Measurements from ENCODE around the gene MED13.

Gene MED13

DNA sequence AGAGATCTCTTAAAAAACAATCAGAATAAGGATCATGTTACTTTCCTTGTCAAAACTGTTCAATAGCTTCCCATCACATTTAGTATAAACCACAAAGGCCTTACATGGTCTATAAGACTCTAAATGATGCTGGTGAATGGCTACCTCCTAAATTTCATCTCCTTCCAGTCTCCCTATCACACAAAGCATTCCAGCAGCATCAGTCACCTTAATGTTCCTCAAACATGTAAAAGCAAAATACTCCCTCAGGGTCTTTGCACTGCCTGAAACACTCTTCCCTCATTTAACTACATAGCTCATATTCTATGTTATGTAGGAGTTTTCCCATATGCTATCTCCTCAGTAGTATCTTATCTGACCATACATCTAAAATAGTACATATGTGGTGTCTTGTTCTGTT lies 83.8 kb downstream of the MED13 start:
- TF ChIP-seq, protein P1, sequence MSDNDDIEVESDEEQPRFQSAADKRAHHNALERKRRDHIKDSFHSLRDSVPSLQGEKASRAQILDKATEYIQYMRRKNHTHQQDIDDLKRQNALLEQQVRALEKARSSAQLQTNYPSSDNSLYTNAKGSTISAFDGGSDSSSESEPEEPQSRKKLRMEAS (IDR thresholded peaks at IDR 0.05): no peak
- TF ChIP-seq, protein P2, sequence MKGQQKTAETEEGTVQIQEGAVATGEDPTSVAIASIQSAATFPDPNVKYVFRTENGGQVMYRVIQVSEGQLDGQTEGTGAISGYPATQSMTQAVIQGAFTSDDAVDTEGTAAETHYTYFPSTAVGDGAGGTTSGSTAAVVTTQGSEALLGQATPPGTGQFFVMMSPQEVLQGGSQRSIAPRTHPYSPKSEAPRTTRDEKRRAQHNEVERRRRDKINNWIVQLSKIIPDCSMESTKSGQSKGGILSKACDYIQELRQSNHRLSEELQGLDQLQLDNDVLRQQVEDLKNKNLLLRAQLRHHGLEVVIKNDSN (IDR thresholded peaks at IDR 0.05): no peak
- TF ChIP-seq TCF12 (IDR thresholded peaks at IDR 0.05; ENCODE audit: low read depth) (no peak), EGR1 (IDR thresholded peaks at IDR 0.05) (no peak)

DNA sequence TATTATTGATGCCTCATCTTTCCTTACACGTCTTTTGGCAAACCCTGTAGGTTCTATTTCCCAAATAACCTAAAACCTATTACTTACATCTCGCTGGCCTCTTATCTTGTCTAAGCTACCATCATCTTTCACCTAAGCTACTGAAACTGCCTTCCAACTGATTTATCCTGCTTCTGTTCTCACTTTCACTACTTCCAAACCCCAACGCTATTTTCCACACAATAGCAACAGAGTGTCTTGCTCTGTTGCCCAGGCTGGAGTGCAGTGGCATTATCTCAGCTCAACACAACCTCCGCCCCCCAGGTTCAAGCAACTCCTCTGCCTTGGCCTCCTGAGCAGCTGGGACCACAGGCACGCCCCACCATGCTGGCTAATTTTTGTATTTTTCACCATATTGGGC lies 84.5 kb downstream of the MED13 start:
- TF ChIP-seq NFIC (IDR thresholded peaks at IDR 0.05): no peak
- TF ChIP-seq TEAD4 (IDR thresholded peaks at IDR 0.05): no peak
- no peak for TF ChIP-seq RAD21 (IDR thresholded peaks at IDR 0.05; ENCODE audit: low read depth)
- no peak for TF ChIP-seq CEBPB (IDR thresholded peaks at IDR 0.05)
- TF ChIP-seq TAF1 (IDR thresholded peaks at IDR 0.05; ENCODE audit: low read depth): no peak
- TF ChIP-seq EGR1 (IDR thresholded peaks at IDR 0.05): no peak
- TF ChIP-seq YY1 (IDR thresholded peaks at IDR 0.05; ENCODE audit: low read depth): no peak
- TF ChIP-seq, protein P3, sequence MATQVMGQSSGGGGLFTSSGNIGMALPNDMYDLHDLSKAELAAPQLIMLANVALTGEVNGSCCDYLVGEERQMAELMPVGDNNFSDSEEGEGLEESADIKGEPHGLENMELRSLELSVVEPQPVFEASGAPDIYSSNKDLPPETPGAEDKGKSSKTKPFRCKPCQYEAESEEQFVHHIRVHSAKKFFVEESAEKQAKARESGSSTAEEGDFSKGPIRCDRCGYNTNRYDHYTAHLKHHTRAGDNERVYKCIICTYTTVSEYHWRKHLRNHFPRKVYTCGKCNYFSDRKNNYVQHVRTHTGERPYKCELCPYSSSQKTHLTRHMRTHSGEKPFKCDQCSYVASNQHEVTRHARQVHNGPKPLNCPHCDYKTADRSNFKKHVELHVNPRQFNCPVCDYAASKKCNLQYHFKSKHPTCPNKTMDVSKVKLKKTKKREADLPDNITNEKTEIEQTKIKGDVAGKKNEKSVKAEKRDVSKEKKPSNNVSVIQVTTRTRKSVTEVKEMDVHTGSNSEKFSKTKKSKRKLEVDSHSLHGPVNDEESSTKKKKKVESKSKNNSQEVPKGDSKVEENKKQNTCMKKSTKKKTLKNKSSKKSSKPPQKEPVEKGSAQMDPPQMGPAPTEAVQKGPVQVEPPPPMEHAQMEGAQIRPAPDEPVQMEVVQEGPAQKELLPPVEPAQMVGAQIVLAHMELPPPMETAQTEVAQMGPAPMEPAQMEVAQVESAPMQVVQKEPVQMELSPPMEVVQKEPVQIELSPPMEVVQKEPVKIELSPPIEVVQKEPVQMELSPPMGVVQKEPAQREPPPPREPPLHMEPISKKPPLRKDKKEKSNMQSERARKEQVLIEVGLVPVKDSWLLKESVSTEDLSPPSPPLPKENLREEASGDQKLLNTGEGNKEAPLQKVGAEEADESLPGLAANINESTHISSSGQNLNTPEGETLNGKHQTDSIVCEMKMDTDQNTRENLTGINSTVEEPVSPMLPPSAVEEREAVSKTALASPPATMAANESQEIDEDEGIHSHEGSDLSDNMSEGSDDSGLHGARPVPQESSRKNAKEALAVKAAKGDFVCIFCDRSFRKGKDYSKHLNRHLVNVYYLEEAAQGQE (IDR thresholded peaks at IDR 0.05; ENCODE audit: low read depth): no peak
- TF ChIP-seq, protein P1 (IDR thresholded peaks at IDR 0.05): no peak
- TF ChIP-seq EP300 (IDR thresholded peaks at IDR 0.05; ENCODE audit: borderline replicate concordance): no peak
- no peak for TF ChIP-seq TCF12 (IDR thresholded peaks at IDR 0.05; ENCODE audit: low read depth)

DNA sequence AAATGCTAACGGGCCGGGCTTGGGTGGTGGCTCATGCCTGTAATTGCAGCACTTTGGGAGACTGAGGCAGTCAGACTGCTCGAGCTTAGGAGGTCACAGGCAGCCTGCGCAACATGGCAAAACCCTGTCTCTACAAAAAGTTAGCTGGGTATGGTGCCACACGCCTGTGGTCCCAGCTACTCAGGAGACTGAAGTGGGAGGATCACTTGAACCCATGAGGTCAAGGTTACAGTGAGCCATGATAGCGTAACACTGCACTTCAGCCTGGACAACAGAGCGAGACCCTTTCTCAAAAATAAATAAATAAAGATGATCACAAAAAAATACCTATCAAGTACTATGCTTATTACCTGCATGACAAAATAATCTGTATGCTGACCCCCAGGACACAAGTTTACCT lies 91.0 kb downstream of the MED13 start:
- TF ChIP-seq, protein P3 (IDR thresholded peaks at IDR 0.05; ENCODE audit: low read depth): no peak
- TF ChIP-seq EGR1 (IDR thresholded peaks at IDR 0.05) (no peak), YY1 (IDR thresholded peaks at IDR 0.05; ENCODE audit: low read depth) (no peak), TAF1 (IDR thresholded peaks at IDR 0.05; ENCODE audit: low read depth) (no peak)
- TF ChIP-seq, protein P2 (IDR thresholded peaks at IDR 0.05): no peak
- TF ChIP-seq, protein P1 (IDR thresholded peaks at IDR 0.05): no peak

DNA sequence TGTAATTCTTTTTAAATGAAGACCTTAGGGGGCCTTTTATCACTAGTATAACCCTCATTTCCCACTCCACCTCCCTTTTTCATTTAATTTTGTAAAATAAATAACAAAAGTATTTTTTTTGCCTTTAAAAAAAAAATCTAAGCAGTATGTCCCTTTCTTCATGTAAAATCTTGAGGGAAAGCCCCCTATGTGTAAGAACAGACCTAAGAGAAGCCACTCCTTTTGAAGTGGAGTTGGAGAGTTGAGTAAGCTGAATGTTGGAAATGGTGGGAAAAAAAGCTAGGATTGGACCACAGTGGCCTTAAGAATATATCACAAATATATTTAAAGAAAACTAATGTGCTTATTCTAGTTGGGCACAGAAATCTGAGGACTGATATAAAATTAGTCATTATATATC lies 92.8 kb downstream of the MED13 start:
- TF ChIP-seq CEBPB (IDR thresholded peaks at IDR 0.05) (no peak), TCF12 (IDR thresholded peaks at IDR 0.05; ENCODE audit: low read depth) (no peak), YY1 (IDR thresholded peaks at IDR 0.05; ENCODE audit: low read depth) (no peak), ZBTB7A (IDR thresholded peaks at IDR 0.05; ENCODE audit: low read depth) (no peak), TAF1 (IDR thresholded peaks at IDR 0.05; ENCODE audit: low read depth) (no peak), CREB1 (IDR thresholded peaks at IDR 0.05; ENCODE audit: low read depth) (no peak), NFIC (IDR thresholded peaks at IDR 0.05) (no peak), EP300 (IDR thresholded peaks at IDR 0.05; ENCODE audit: borderline replicate concordance) (no peak)
- TF ChIP-seq, protein P3 (IDR thresholded peaks at IDR 0.05; ENCODE audit: low read depth): no peak

DNA sequence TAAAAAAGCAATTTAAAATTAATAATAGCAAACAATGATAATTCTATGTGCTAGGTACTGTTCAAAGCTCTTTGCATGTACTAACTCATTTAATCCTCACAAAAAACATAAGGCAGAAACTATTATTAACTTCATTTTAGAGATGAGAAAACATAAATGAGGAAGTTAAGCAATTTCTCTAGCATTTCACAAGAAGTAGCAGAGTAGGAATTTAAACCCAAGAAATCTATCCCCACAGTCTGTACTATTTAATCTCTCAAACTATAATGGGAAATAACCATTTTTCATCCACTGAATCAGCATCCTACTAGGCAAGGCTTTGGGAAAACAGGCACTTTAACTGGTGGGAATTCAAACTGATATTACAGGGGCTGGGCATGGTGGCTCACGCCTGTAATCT lies 95.0 kb downstream of the MED13 start:
- TF ChIP-seq CREB1 (IDR thresholded peaks at IDR 0.05; ENCODE audit: low read depth): no peak
- TF ChIP-seq NFIC (IDR thresholded peaks at IDR 0.05): no peak
- no peak for TF ChIP-seq EGR1 (IDR thresholded peaks at IDR 0.05)
- TF ChIP-seq, protein P1 (IDR thresholded peaks at IDR 0.05): no peak
- no peak for TF ChIP-seq TCF12 (IDR thresholded peaks at IDR 0.05; ENCODE audit: low read depth)
- TF ChIP-seq, protein P3 (IDR thresholded peaks at IDR 0.05; ENCODE audit: low read depth): no peak
- TF ChIP-seq YY1 (IDR thresholded peaks at IDR 0.05; ENCODE audit: low read depth): no peak
- TF ChIP-seq EP300 (IDR thresholded peaks at IDR 0.05; ENCODE audit: borderline replicate concordance): no peak
- TF ChIP-seq ZBTB7A (IDR thresholded peaks at IDR 0.05; ENCODE audit: low read depth): no peak
- TF ChIP-seq TAF1 (IDR thresholded peaks at IDR 0.05; ENCODE audit: low read depth): no peak
- TF ChIP-seq FOXM1 (IDR thresholded peaks at IDR 0.05; ENCODE audit: borderline replicate concordance, low read depth): no peak
- TF ChIP-seq, protein P2 (IDR thresholded peaks at IDR 0.05): no peak
- no peak for TF ChIP-seq TEAD4 (IDR thresholded peaks at IDR 0.05)
- no peak for TF ChIP-seq CEBPB (IDR thresholded peaks at IDR 0.05)
- TF ChIP-seq RAD21 (IDR thresholded peaks at IDR 0.05; ENCODE audit: low read depth): no peak

Data from Ishikawa (cell line).